Measurements from ENCODE around the gene ERBB2.

The ERBB2 gene

GRCh38 chr17:39665642-39666224 is 34.1 kb upstream of the ERBB2 start:
- in situ Hi-C loops (cut with MboI; ENCODE audit: low sequenced_read_pairs, unreplicated experiment), result no loop called here
- no peak for TF ChIP-seq CTCF (IDR thresholded peaks at IDR 0.05; ENCODE audit: borderline replicate concordance, control extremely low read depth, extremely low read depth, insufficient read depth, missing control alignments)
- DNase-seq (ENCODE audit: low spot score), result no peak

GRCh38 chr17:39666231-39666600 is 33.6 kb upstream of the ERBB2 start:
- no peak for TF ChIP-seq CTCF (IDR thresholded peaks at IDR 0.05; ENCODE audit: borderline replicate concordance, control extremely low read depth, extremely low read depth, insufficient read depth, missing control alignments)
- no peak for DNase-seq (ENCODE audit: low spot score)
- in situ Hi-C loops (cut with MboI; ENCODE audit: low sequenced_read_pairs, unreplicated experiment), result no loop called here

- TF ChIP-seq CTCF (IDR thresholded peaks at IDR 0.05; ENCODE audit: borderline replicate concordance, control extremely low read depth, extremely low read depth, insufficient read depth, missing control alignments), result no peak
- DNase-seq (ENCODE audit: low spot score), result no peak
- in situ Hi-C loops (cut with MboI; ENCODE audit: low sequenced_read_pairs, unreplicated experiment), result no loop called here
Observed at GRCh38 chr17:39666601-39667261, 33.1 kb upstream of the ERBB2 start.

- DNase-seq (ENCODE audit: low spot score), result no peak
- in situ Hi-C loops (cut with MboI; ENCODE audit: low sequenced_read_pairs, unreplicated experiment), result no loop called here
- TF ChIP-seq CTCF (IDR thresholded peaks at IDR 0.05; ENCODE audit: borderline replicate concordance, control extremely low read depth, extremely low read depth, insufficient read depth, missing control alignments), result no peak
Observed at GRCh38 chr17:39667262-39667944, 32.5 kb upstream of the ERBB2 start.

GRCh38 chr17:39667945-39668924 is 31.6 kb upstream of the ERBB2 start, which contains the start of gene PNMT:
Gene PNMT, plus strand, starts transcription at chr17:39668453. Its CDS starts 23 bp downstream, at chr17:39668476.
- peak; percentile 89 for TF ChIP-seq CTCF (IDR thresholded peaks at IDR 0.05; ENCODE audit: borderline replicate concordance, control extremely low read depth, extremely low read depth, insufficient read depth, missing control alignments)
- DNase-seq (ENCODE audit: low spot score), result peak; percentile 86
- in situ Hi-C loops (cut with MboI; ENCODE audit: low sequenced_read_pairs, unreplicated experiment), result no loop called here
